Measurements from ENCODE around the gene MISP. TPM values are rescaled to one million over a fixed set of nuclear protein-coding genes. Genes with fewer than 3 reads are reported as not detected.

MISP gene
- total RNA-seq, 1 donor from 2014 or later: 1.2 TPM

GRCh38 chr19:810077-810855 is 59.4 kb downstream of the MISP start:
- no peak for DNase-seq

GRCh38 chr19:810883-811489 is 60.1 kb downstream of the MISP start:
- DNase-seq: no peak

- DNase-seq: no peak
Observed at GRCh38 chr19:811506-812048, 60.7 kb downstream of the MISP start.

- DNase-seq: no peak
Observed at GRCh38 chr19:812049-812746, 61.3 kb downstream of the MISP start.

- no peak for DNase-seq
Observed at GRCh38 chr19:812747-813218, 61.9 kb downstream of the MISP start.

GRCh38 chr19:813219-814151 is 62.6 kb downstream of the MISP start:
- DNase-seq: no peak

Small RNA genes lying within 50 kb of the gene (small RNA-seq; reads per million reads assigned to genes)
- gene MIR3187 (ENCODE audit: low replicate concordance): not detected

Other genes starting within 250 kb of the MISP start
- 10.6 TPM for gene TPGS1, start 243.6 kb upstream of the MISP start, total RNA-seq
- gene CDC34, start 219.4 kb upstream of the MISP start, total RNA-seq: 44.1 TPM
- 0.30 TPM for gene GZMM, start 207.1 kb upstream of the MISP start, total RNA-seq
- 157 TPM for gene BSG, start 178.5 kb upstream of the MISP start, total RNA-seq
- gene HCN2, start 161.2 kb upstream of the MISP start, total RNA-seq: 0.59 TPM
- gene POLRMT, start 117.6 kb upstream of the MISP start, total RNA-seq: 15.6 TPM
- gene FGF22, start 111.2 kb upstream of the MISP start, total RNA-seq: 1.4 TPM
- gene RNF126, start 87.9 kb upstream of the MISP start, total RNA-seq: 17.5 TPM
- gene FSTL3, start 74.7 kb upstream of the MISP start, total RNA-seq: 21.0 TPM
- 0.69 TPM for gene PRSS57, start 55.7 kb upstream of the MISP start, total RNA-seq
- 25.4 TPM for gene PALM, start 42.2 kb upstream of the MISP start, total RNA-seq
- gene PTBP1, start 46.3 kb downstream of the MISP start, total RNA-seq: 106 TPM
- 0.89 TPM for gene PLPPR3, start 70.8 kb downstream of the MISP start, total RNA-seq
- 12.8 TPM for gene AZU1, start 76.7 kb downstream of the MISP start, total RNA-seq
- 28.9 TPM for gene PRTN3, start 89.9 kb downstream of the MISP start, total RNA-seq
- gene ELANE, start 101.2 kb downstream of the MISP start, total RNA-seq: 24.0 TPM
- gene CFD, start 108.6 kb downstream of the MISP start, total RNA-seq: 79.1 TPM
- 16.5 TPM for gene MED16, start 142.1 kb downstream of the MISP start, total RNA-seq
- not detected for gene RNU6-9, start 142.4 kb downstream of the MISP start, total RNA-seq
- gene R3HDM4, start 162.1 kb downstream of the MISP start, total RNA-seq: 28.7 TPM
- not detected for gene KISS1R, start 166.2 kb downstream of the MISP start, total RNA-seq
- gene ARID3A, start 174.9 kb downstream of the MISP start, total RNA-seq: 12.8 TPM
- gene WDR18, start 233.2 kb downstream of the MISP start, total RNA-seq: 34.1 TPM
- gene GRIN3B, start 249.3 kb downstream of the MISP start, total RNA-seq: 0.20 TPM